Activated CD8-positive, alpha-beta memory T cell treated with anti-CD3 and anti-CD28 coated beads for 36 hours (primary cell): Measurements from ENCODE around the gene NSF. TPM values are rescaled to one million over a fixed set of nuclear protein-coding genes. Genes with fewer than 3 reads are reported as not detected.
"Not testable (repeated sequence)": the region's sequence is repeated elsewhere in the genome, so short reads cannot be mapped to it uniquely, and the experiment has no call there.

Source experiments
- CTCF ChIA-PET: fragments of 350-600 bp; sonication (Branson Sonifier 250); formaldehyde crosslinking; loops from one replicate; lab custom pipeline; 2021; ENCODE audit warnings: antibody characterized with exemption; lab: Charles Lee
- POLR2A ChIA-PET: fragments of 350-600 bp; sonication (Branson Sonifier 250); formaldehyde crosslinking; loops from one replicate; lab custom pipeline; 2021; ENCODE audit warnings: antibody characterized with exemption; lab: Charles Lee
- total RNA-seq, 2 experiments: library from RNA; stranded (reverse); gene quantifications; one replicate each; pipeline ENCODE4 v1.2.3, GENCODE V29; 2021

Gene NSF
- total RNA-seq, 2 experiments from 2014 or later, result 39.0 to 41.9 TPM

GRCh38 chr17:46742565-46743270, 152.2 kb downstream of the NSF start:
- ChIA-PET CTCF (interaction anchor here (0.5 to 0.6 kb wide), 2 partner anchors 535 to 1066 kb away, joined by 3 read pairs; no protein-coding TSS in a partner anchor), POLR2A (interaction anchor here (0.6 kb wide), 1 partner anchor 663 kb away, joined by 6 read pairs; no protein-coding TSS in a partner anchor)

DNA sequence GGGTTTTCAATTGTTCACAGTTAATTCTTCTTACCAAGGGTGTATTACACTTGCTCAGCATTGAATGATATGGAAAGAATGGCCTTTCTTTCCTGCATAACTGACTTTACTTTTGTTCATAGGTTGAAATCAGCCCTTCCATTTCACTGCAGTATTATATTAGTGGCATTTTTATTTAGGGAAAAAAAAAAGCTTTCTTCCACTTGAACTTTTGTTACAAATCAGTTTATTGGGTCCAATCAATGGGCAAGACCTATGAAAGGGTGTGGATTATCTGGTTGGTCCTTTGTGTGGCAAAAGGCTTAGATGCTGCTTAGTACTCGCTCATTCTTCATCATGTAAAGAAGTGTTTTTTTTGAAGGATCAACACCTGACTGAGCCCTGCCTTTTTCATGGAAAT, 154.0 kb downstream of the NSF start:
- CTCF ChIA-PET, result no interaction called here

GRCh38 chr17:46745376-46745775, 154.9 kb downstream of the NSF start:
- CTCF ChIA-PET, result no interaction called here
- POLR2A ChIA-PET, result no interaction called here

More for the DNA sequence above, 154.0 kb downstream of the NSF start:
- POLR2A ChIA-PET, result no interaction called here

GRCh38 chr17:46751425-46751824, 161.0 kb downstream of the NSF start:
- ChIA-PET CTCF (interaction anchor here (0.5 to 1.4 kb wide), 2 partner anchors 190 to 759 kb away, joined by 3 read pairs; no protein-coding TSS in a partner anchor), POLR2A (no interaction called here)

DNA sequence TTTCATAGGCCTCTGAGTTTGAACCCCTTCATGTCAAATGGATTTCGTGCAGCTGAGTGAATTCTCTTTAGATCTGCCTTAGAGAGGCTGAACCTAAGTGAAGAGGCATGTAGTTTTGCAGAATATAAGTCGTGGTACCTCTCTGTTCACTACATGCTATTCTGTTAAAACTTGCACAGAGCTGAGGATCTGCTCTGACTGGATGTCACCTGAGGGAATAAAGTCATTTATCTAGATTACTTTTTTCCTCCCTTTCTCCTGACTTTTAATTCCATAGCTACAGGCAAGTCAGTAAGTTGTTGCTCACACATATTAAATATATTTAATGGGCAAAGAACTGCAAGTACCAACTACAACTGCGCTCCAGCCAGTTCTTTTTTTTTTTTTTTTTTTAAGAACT, 163.3 kb downstream of the NSF start:
- ChIA-PET CTCF (no interaction called here), POLR2A (no interaction called here)

DNA sequence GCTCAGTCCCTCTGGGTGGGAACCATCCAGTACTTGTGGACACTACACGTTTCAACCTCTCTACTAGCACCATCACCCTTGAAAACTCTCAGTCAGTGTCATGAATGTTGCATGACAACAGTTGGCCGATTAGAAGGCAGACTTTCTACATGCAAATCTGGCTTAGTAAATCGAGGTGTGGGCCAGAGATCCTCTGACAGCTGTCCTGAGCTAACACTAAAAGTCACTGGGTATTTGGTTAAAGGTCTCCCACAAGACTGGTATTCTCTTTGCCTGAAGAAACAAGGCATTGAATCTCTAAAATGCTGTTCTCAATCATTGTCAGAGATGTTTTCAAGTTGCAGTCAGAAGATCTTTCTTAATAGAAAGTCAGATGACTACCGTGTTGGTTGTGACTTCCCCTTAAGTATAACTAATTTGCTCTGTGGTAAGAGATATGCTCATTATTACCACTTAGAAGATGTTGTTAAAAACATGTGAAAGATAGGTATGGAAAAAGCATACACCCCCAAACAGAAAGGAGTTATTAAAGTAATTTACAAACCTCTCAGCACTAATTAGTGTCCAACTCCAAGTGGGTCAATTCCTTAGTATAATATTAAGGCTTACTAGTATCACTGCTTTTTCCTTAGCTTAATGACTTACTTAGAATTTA, 165.7 kb downstream of the NSF start:
- ChIA-PET POLR2A (no interaction called here), CTCF (no interaction called here)

GRCh38 chr17:46756861-46757260, 166.4 kb downstream of the NSF start:
- POLR2A ChIA-PET, result no interaction called here
- CTCF ChIA-PET, result no interaction called here

- CTCF ChIA-PET, result not testable (repeated sequence)
Observed at GRCh38 chr17:46757588-46757987, 167.1 kb downstream of the NSF start.

GRCh38 chr17:46758614-46759013, 168.1 kb downstream of the NSF start:
- ChIA-PET POLR2A (no interaction called here), CTCF (no interaction called here)

More at GRCh38 chr17:46757588-46757987, 167.1 kb downstream of the NSF start:
- POLR2A ChIA-PET, result not testable (repeated sequence)

- ChIA-PET CTCF (interaction anchor here (0.6 kb wide), 1 partner anchor 22 kb away, joined by 3 read pairs; no protein-coding TSS in a partner anchor), POLR2A (no interaction called here)
Observed at GRCh38 chr17:46759141-46759540, 168.7 kb downstream of the NSF start.

DNA sequence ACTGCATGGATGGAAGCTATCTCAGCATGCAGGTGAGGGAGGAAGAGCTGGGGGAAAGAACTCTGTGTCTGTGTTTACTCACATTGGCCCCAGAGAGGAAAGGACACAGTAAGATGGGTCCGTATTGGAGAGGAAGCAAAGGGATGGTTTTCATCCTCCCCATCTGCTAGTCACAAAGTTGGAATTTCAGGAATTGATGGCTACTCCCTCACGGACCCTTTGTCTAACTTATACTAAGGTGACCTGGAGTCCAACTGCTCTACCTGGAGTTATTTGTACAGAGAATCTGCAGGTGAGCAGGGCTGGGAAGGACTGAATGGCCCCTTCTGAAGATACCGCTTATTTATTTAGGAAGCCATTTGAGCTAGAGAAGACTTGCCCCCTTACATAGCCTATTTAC, 172.9 kb downstream of the NSF start:
- CTCF ChIA-PET, result interaction anchor here (0.7 kb wide), 1 partner anchor 542 kb away, joined by 4 read pairs; no protein-coding TSS in a partner anchor

GRCh38 chr17:46764000-46764708, 173.7 kb downstream of the NSF start:
- ChIA-PET CTCF (interaction anchor here (0.6 to 0.7 kb wide), 2 partner anchors 589 kb away, joined by 3 read pairs; no protein-coding TSS in a partner anchor), POLR2A (no interaction called here)

More for the DNA sequence above, 172.9 kb downstream of the NSF start:
- POLR2A ChIA-PET, result no interaction called here

GRCh38 chr17:46764709-46765401, 174.4 kb downstream of the NSF start:
- POLR2A ChIA-PET, result no interaction called here

GRCh38 chr17:46765453-46765852, 175.0 kb downstream of the NSF start:
- ChIA-PET CTCF (no interaction called here), POLR2A (no interaction called here)

More at GRCh38 chr17:46764709-46765401, 174.4 kb downstream of the NSF start:
- CTCF ChIA-PET, result interaction anchor here (0.6 kb wide), 1 partner anchor 590 kb away, joined by 3 read pairs; no protein-coding TSS in a partner anchor

DNA sequence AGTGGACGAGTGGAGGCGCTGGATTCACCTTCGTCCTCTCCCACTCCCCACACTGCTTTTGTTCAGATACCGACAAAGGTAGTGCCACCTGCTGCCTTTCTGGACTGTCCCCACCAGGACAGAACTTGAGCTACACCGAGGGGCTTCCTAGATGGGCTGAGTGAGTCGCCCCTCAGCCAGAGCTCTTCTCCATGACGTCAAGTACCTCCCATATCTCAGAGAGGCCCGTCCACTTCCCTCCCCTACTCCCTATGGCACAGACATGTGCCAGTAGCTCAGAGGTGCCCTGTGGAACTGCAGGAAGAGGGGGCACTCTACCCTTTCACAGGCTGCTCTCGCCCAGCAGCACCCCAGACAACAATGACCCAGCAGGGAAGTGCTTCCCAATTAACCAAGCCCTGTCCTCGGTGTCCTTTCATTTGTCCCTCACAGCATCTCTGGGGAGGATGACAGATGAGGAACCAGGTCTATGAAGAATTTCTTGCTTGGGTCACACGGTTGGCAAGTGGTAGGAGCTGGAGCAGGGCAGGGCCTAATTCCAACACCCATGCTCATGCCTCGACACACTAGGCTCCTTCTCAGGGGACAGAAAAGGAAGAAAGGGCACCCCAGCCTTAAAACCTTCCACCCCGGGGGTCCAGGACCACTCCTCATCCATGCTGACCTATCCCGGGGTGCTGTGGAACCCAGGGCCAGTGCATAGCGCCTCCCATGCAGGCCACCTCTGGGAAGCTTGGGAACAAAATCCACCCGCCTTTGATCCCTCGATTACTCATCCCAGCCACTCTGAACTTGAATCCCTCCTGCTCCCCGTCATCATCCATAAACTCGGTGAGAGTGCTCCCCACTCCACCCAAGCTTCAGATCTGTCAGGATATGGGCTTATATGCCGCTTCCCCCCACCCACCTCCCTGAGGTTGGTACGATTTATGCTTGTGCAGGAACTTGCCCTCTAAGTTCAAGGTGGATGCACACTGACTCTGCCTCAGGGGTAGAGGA, 176.3 kb downstream of the NSF start:
- CTCF ChIA-PET, result no interaction called here
- POLR2A ChIA-PET, result no interaction called here

DNA sequence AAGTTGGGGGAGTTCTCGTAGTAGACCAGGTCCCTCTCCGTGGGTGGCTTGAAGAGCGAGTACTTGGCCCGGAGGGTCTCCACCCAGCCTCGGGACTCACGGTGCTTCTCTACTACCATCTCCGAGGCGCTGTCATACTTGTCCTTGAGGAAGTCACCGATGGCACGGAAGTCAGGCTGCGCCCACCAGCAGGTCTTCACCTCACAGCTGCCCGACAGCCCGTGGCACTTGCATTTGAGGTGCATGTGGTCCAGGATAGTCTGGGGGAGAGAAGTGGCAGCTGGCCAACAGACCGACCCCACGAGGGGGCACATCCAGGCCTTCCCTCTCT, 178.0 kb downstream of the NSF start:
- ChIA-PET CTCF (no interaction called here), POLR2A (no interaction called here)

- CTCF ChIA-PET, POLR2A ChIA-PET: not testable (repeated sequence)
Observed at GRCh38 chr17:46768896-46769295, 178.4 kb downstream of the NSF start.
